GM23338 (cell line): ENCODE measurements around the gene AADAC. TPM values are rescaled to one million over a fixed set of nuclear protein-coding genes. Genes with fewer than 3 reads are reported as not detected.

ENCODE experiments used
- ATAC-seq: fragments of 200-7000 bp; cut with Tn5 transposase; 3 replicates; pipeline ENCODE4 v1.9.1; 2020
- DNase-seq: peaks from one replicate; pipeline ENCODE4 v3.0.0-alpha.2; 2015; ENCODE audit warnings: low spot score
- H2AFZ ChIP-seq: fragments of 200-600 bp; sonication (generic); 2 replicates; pipeline ENCODE4 v1.8.0; 2016; ENCODE audit warnings: antibody characterized with exemption, mild to moderate bottlenecking, moderate library complexity
- H3F3A ChIP-seq: fragments of 200-600 bp; sonication (generic); replicated peaks from 2 replicates; pipeline ENCODE4 v1.8.0; 2017; ENCODE audit warnings: antibody characterized with exemption, mixed run types, low read depth
- H3K27ac ChIP-seq: fragments of 200-600 bp; sonication (generic); 2 replicates; pipeline ENCODE4 v1.6.1; 2016; ENCODE audit warnings: low read depth
- H3K27me3 ChIP-seq: fragments of 200-600 bp; sonication (generic); 2 replicates; pipeline ENCODE4 v1.8.0; 2016; ENCODE audit warnings: mild to moderate bottlenecking, mixed run types, moderate library complexity; ENCODE audit not compliant: insufficient read depth
- H3K36me3 ChIP-seq: fragments of 200-600 bp; sonication (generic); 2 replicates; pipeline ENCODE4 v1.8.0; 2016; ENCODE audit warnings: mild to moderate bottlenecking; ENCODE audit not compliant: insufficient read depth
- H3K4me1 ChIP-seq: fragments of 200-600 bp; sonication (generic); 2 replicates; pipeline ENCODE4 v1.8.0; 2016; ENCODE audit warnings: mild to moderate bottlenecking, moderate library complexity; ENCODE audit not compliant: insufficient read depth
- H3K4me2 ChIP-seq: fragments of 200-600 bp; sonication (generic); 2 replicates; pipeline ENCODE4 v1.7.1; 2017; ENCODE audit warnings: mixed run types
- H3K4me3 ChIP-seq: fragments of 200-600 bp; sonication (generic); 2 replicates; pipeline ENCODE4 v1.6.1; 2016; ENCODE audit warnings: mixed run types
- H3K79me2 ChIP-seq: fragments of 200-600 bp; sonication (generic); replicated peaks from 2 replicates; pipeline ENCODE4 v1.8.0; 2017; ENCODE audit warnings: mild to moderate bottlenecking; ENCODE audit not compliant: insufficient read depth
- H3K9me2 ChIP-seq: fragments of 200-600 bp; sonication (generic); 2 replicates; pipeline ENCODE4 v1.8.0; 2017; ENCODE audit not compliant: insufficient read depth
- H4K20me1 ChIP-seq: fragments of 200-600 bp; sonication (generic); replicated peaks from 2 replicates; pipeline ENCODE4 v1.8.0; 2017; ENCODE audit warnings: mild to moderate bottlenecking; ENCODE audit not compliant: insufficient read depth
- H3K27ac Mint-ChIP-seq: 2 replicates; pipeline ENCODE4 v1.8.0; 2020; ENCODE audit warnings: inconsistent platforms, mild to moderate bottlenecking, moderate library complexity, mixed read lengths
- H3K27me3 Mint-ChIP-seq: 3 replicates; pipeline ENCODE4 v1.8.0; 2022; ENCODE audit warnings: low read depth, mild to moderate bottlenecking, moderate library complexity, mixed read lengths, inconsistent platforms; ENCODE audit not compliant: insufficient read depth, poor library complexity
- H3K36me3 Mint-ChIP-seq: 3 replicates; pipeline ENCODE4 v1.8.0; 2021; ENCODE audit warnings: low read depth, mild to moderate bottlenecking, inconsistent platforms, moderate library complexity, mixed read lengths
- H3K4me1 Mint-ChIP-seq: 3 replicates; pipeline ENCODE4 v1.8.0; 2020; ENCODE audit warnings: mild to moderate bottlenecking, inconsistent platforms, mixed read lengths
- H3K4me3 Mint-ChIP-seq: 3 replicates; pipeline ENCODE4 v1.8.0; 2021; ENCODE audit warnings: moderate library complexity, mild to moderate bottlenecking, inconsistent platforms, mixed read lengths
- H3K9me3 Mint-ChIP-seq: 3 replicates; pipeline ENCODE4 v1.8.0; 2020; ENCODE audit warnings: moderate library complexity, mild to moderate bottlenecking, inconsistent platforms, mixed read lengths
- CTCF ChIP-seq, 2 experiments: fragments of 200-600 bp in 1 of 2; sonication (generic) in 1 of 2; conservative IDR thresholded peaks; 2 replicates each; pipeline versions ENCODE4 v1.5.1 to v1.6.1; 2016 to 2017; ENCODE audit warnings: antibody characterized with exemption in 2 of 2, low read depth in 2 of 2, mild to moderate bottlenecking in 2 of 2, moderate library complexity in 1 of 2
- ETS1 ChIP-seq: IDR thresholded peaks from 2 replicates; pipeline ENCODE4 v1.6.1; 2016; ENCODE audit warnings: antibody characterized with exemption
- EZH2phosphoT487 ChIP-seq: fragments of 200-600 bp; sonication (generic); IDR thresholded peaks from one replicate; pipeline ENCODE4 v1.8.1; 2018; ENCODE audit warnings: antibody characterized with exemption; ENCODE audit not compliant: unreplicated experiment
- JUNB ChIP-seq: IDR thresholded peaks from one replicate; pipeline ENCODE4 v1.6.1; 2016; ENCODE audit warnings: antibody characterized with exemption; ENCODE audit not compliant: unreplicated experiment
- ZNF114 ChIP-seq: fragments of 250-450 bp; sonication (Bioruptor Pico); IDR thresholded peaks from 2 replicates; pipeline ENCODE4 v1.5.0; 2020; ENCODE audit warnings: mild to moderate bottlenecking, moderate library complexity
- ZNF462 ChIP-seq: fragments of 250-450 bp; sonication (Bioruptor Pico); IDR thresholded peaks from 2 replicates; pipeline ENCODE4 v1.5.0; 2020; ENCODE audit warnings: mild to moderate bottlenecking, moderate library complexity
- polyA plus RNA-seq: library from polyadenylated mRNA; unstranded; fragments of >200 nt; fragmentation: Nextera tagmentation; extraction: Ambion mirVana; gene quantifications from 2 replicates; pipeline ENCODE4 v1.2.1, GENCODE V29; 2016
- total RNA-seq: library from RNA; depleted of rRNA; stranded (reverse); fragments of >200 nt; shearing (Covaris generic); gene quantifications from 2 replicates; pipeline ENCODE4 v1.2.3, GENCODE V29; 2014

AADAC gene
- total and polyA plus RNA-seq, 2 experiments from 2014 or later: not detected

DNA sequence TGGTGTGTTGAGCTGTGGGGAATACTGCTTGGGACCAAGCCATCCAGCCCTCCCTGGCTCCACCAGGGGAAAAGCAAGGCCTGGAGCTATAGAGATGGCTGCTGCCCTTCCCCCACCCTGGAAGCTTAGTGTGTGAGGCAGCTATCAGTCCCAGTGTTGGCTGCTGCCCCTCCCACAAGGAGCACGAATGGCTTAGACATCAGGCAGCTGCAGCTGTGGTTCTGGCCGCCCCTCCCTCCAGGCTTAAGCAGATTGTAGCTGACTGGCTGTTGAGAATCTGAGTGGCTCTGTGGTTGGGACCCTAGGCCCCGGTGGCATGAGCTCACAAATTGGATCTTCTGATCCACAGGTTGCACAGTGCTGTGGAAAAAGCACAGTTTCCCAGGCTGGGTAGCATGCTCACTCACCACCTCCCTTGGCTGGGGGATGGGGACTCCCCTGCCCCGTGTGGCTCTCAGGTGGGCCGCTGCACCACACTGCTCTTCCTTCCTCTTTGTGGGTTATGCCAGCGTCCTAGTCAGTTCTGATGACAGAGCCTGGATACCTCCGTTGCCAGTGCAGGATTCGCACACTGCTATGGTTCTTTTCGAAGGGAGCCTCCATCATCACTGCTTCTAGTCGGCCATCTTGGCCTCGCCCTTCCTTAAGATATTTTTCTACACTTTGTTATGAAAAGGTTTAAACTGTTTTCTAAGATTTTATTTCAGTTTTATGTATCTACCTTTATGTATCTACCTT lies 38.3 kb downstream of the AADAC start (continued):
- TF ChIP-seq ETS1 (no peak), CTCF (conservative IDR thresholded peaks at IDR 0.05; ENCODE audit: low read depth in 2 of 2) (no peak)

DNA sequence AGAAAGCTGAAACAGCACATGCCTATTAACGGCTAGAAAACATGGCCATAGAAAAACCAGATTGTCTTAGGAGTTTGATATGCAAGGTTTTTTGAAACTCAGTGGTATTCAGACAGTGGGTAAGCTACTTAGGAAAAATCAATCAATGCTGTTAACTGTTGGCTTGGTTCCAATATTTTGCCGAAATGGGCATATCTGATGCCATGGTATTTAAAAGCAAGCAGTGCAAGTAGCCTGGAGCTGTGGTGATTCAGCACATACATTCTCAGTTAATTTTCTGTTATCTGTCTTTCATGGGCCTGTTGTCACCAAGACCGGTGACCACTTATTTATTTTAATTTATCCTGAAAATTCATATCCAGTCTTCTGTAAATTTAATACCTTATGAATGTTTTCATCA lies 42.2 kb downstream of the AADAC start:
- no peak overlapping the region for H3K27ac ChIP-seq
- Mint-ChIP-seq H3K36me3 (peaks cover 2% of the 10 kb centered on the region; the same call in 1 of the 3 replicates), H3K27ac (no peak overlapping the region), H3K9me3 (peaks cover 2% of the 10 kb centered on the region; the same call in 2 of the 3 replicates), H3K4me1 (no peaks in the 10 kb centered on the region; the same call in 2 of the 3 replicates), H3K27me3 (no peaks in the 10 kb centered on the region), H3K4me3 (no peak overlapping the region)
- peak overlapping the region; percentile 52; the same call in 1 of the 2 replicates for H2AFZ ChIP-seq
- no peaks in the 10 kb centered on the region for H3F3A ChIP-seq
- no peak for TF ChIP-seq ZNF462 (CRISPR knock-in tag)
- TF ChIP-seq CTCF (conservative IDR thresholded peaks at IDR 0.05; ENCODE audit: low read depth in 2 of 2): no peak
- no peak for TF ChIP-seq ZNF114 (CRISPR knock-in tag)
- no peak for TF ChIP-seq EZH2phosphoT487
- TF ChIP-seq JUNB: no peak
- no peaks in the 10 kb centered on the region for H3K27me3 ChIP-seq
- no peaks in the 10 kb centered on the region for H4K20me1 ChIP-seq
- H3K36me3 ChIP-seq: no peaks in the 10 kb centered on the region
- H3K79me2 ChIP-seq: no peaks in the 10 kb centered on the region
- DNase-seq (no peak), ATAC-seq (no peak)
- no peak overlapping the region for H3K4me2 ChIP-seq
- H3K4me3 ChIP-seq: no peak overlapping the region
- H3K9me2 ChIP-seq: peaks cover 6% of the 10 kb centered on the region
- no peaks in the 10 kb centered on the region for H3K4me1 ChIP-seq
